Activated CD8-positive, alpha-beta memory T cell treated with anti-CD3 and anti-CD28 coated beads for 4 hours (primary cell): ENCODE results near the gene MYH10.

Source experiments
- DNase-seq, 2 donors: peaks; one replicate each; pipeline ENCODE4 v3.0.0-alpha.2; 2020; ENCODE audit warnings: low read depth in 2 of 2

Gene MYH10

DNA sequence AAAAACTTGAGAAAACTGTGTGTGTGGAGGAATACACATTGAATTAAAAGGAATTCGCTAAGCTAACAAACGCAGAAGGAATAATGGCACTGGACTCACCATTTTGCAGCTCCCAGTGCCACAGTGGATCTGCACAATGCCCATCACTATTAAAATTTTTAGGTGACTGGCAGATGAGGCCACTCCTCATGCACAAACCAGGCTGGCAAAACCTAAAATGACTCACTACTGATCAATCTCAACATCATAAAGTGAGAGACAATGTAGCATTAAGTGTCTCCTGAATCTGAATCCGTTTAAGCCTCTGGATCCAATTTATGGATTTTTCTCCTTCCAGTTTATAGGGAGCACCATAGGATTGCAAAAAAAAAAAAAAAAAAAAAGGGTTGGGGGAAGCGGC lies 20.6 kb downstream of the MYH10 start:
- no peak for DNase-seq

DNA sequence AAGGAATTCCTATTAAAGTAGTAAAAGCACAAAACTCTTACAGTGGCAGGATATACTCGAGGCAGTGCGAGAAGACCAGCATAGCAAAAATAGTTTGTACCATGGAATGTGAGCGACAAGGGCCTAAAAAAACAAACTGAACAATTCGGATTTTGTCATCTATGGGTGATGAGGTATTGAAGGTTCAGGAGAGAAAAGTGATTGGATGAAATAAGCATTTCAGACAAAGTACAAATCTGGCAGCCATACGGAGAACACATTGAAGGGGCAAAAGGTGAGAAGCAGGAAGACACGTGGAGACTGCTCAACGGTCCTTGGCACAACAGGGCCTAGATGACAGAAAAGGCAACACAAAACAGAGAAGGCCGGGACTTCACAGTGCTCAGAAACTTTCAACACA lies 22.5 kb downstream of the MYH10 start:
- no peak for DNase-seq

GRCh38 chr17:8606401-8606800 lies 24.1 kb downstream of the MYH10 start:
- DNase-seq: no peak

DNA sequence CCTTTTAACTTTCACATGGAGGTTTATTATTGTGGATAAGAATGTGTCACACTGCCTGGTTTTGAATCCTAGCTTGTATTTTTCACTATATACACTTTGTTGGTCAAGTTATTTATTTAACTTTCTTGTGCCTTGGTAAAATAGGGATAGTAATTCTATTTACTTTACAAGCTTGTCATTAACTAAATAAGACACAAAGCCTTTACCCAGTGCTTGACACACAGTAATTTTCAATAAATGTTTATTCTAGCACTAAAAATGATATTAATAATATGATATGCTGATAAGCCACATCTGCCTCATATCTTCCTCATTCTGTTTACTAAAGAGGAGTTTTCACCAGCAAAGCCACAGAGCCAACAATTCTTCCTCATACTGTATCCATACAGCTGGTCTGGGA lies 27.8 kb downstream of the MYH10 start:
- DNase-seq: no peak

GRCh38 chr17:8599351-8600011 lies 31.0 kb downstream of the MYH10 start:
- no peak for DNase-seq

DNA sequence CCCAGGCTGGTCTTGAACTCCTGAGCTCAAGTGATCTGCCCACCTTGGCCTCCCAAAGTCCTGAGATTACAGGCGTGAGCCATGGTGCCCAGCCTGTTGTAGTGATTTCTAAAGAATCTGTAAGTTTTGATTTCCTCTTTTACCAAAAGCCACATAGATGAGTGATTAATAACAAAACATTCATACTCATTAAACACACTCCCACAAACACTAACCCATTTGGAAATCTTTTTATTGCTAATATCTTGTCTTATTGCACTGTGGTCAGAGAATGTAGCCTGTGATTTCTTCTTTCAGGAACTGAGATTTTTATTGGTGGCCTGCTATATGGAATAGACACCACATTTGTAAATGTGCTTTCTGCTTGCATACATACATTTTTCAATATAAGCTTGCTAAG lies 31.6 kb downstream of the MYH10 start:
- no peak for DNase-seq

- DNase-seq: no peak
Measured at GRCh38 chr17:8593830-8594229, 36.7 kb downstream of the MYH10 start.

GRCh38 chr17:8593276-8593675 lies 37.2 kb downstream of the MYH10 start:
- no peak for DNase-seq

DNA sequence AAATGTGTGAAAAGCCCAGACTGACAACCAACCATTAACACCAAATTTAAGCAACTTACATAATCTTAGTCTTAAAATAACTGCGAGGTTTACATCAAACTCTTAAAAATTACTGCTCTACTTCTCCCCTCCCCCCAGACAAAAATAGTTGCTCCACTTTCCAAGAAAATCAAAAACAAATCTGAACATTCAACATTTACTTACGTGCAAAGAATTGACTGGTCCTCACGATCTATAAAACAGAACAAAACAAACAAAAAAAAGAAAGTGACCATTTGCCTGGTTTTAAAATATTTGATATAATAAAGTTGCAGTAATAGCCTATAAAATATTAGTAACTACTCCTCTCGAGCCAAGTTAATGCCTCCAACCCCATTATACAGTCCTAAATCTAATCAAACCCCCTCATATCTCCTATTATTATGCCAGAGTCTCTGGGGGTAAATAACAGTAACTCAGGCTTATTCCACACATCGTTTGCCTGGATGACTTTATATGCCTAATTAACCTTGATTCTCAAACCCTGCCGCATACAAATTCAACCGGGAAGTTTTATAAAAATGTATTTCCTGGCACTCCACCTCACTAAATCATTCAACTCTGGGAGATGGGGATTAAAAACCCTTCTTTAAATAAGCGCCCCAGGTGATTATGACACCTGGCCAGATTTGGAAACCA lies 41.5 kb downstream of the MYH10 start:
- DNase-seq: no peak

DNA sequence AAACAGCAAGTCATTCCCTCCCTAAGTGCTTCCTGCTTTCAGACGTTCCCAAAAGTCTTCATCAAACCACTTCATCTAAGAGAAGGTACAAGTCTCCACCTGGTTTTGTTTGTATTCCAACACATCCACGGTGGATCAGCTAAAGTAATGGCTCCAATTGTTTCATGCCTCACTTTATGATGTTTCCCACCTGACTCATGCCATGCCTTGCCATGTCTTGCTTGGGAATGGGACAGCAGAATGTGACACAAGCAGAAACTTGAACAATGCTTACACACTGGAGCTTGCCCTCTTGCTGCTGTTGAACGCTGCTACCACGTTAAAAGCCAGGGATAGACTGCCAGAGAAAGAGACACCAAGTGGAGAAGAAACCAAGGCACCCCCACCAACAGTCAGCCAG lies 43.8 kb downstream of the MYH10 start:
- no peak for DNase-seq

GRCh38 chr17:8585911-8586310 lies 44.6 kb downstream of the MYH10 start:
- DNase-seq: no peak

- DNase-seq: no peak
Measured at GRCh38 chr17:8583954-8584353, 46.6 kb downstream of the MYH10 start.

DNA sequence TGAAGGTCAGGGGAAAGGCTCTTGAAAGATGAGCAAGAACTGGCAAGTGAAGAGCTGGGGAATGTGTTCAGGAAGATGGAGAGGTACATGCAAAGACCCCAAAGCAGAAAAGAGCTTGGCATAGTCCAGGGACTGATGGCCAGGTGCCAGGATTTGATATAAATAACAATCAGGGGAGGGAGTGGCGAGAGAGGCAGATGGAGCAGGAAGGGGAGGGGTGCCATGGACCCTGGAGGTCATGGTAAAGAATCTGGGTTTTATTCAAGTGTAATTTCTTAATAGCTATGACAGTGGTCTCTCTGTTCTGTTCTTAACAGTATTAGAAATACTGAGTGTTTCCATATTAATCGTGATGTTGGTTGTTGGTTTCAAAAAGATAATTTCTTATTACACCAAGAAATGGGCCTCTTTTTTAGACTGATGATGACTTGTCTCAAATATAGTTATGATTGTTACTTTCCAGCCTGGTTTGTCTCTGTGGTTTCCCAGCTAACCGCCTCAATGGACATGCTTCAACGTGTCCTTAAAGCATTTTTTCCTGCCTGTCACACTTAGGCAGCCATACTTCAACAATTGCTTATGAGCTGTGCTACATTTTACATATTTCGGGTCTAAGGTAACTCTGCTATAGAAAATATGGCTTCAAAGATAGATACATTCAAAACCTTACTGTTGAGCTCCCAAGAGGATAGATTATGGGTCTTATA lies 49.4 kb downstream of the MYH10 start:
- no peak for DNase-seq

- DNase-seq: no peak
Measured at GRCh38 chr17:8577868-8578267, 52.7 kb downstream of the MYH10 start.

DNA sequence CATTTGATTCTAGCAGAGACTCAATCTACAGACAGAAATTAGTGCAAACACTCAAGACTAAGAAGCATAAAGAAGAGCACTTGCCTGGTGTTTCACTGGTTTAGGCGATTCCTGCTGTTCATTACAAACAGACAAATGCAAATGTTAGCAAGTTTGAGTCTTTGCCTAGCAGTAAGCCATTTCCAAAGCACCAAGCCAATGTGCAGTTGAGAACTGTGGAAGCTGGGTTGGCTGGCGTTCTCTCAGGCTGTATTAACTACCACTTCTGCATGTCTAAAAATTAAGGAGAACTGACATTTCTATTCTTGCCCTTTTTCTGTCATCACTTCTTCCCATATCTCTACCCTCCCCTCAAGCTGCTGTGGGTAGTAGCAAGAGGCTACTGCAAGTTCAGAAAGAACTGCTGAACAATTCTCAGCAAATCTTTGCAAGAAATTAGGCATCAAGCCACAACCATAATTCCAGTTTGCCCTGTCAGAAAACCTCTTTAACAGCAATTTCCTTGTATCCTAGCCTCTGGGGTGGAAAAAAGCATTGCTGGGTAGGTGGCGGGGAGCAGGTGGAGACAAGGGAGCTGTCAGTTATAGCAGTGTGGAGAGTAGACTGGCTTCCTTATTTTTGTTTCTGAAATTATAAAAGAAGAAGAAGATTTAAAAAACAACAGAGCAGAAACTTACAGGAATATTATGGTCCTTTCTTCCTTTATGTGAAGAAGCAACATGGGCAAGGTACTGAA lies 53.8 kb downstream of the MYH10 start:
- no peak for DNase-seq

- DNase-seq: no peak
Measured at GRCh38 chr17:8574687-8575086, 55.8 kb downstream of the MYH10 start.

DNA sequence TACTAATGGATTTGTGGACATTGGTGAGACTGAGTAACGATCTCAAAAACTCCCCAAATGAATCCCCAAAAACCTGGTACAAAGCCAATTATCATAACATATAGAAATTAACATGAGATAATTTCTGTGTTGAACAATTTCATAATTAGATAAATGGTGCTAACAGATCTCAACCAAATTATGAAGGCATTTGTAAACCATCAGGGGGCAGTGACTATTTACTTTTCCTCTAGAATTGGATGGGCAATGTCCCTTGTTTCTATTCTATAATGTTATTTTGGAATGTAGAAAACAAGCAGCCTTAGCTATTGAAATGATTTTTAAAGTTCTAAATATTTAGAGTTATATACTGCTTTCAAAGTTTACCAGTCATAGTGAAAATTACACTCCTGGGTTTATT lies 57.8 kb downstream of the MYH10 start:
- DNase-seq: no peak

DNA sequence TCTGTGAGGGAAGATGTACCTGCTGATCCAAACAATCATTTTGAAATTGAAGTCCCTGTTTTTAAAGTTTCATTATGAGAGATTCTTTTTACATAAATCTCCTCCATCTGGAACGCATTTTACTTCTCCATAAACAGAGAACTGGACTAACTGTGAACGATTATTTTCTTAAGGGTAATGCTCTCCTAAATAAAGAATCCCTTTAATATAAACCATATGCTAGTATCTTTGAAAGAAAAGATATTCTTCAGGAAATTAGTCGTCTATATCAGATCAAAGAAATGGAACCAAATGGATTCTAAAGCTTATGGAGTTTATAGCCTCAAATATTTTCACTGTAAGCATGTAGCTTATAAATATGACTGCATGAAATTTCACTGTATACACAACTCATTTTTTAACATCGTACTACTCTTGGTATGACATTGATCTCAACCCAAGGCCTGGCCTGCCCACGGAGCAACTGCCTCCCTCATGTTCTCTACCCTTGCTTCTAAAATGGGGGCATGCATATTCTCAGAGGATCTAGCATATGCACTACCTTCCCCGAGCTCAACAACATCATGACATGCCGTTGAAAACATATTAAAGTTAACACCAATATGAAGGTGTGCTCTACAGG lies 66.4 kb downstream of the MYH10 start:
- DNase-seq: no peak

DNA sequence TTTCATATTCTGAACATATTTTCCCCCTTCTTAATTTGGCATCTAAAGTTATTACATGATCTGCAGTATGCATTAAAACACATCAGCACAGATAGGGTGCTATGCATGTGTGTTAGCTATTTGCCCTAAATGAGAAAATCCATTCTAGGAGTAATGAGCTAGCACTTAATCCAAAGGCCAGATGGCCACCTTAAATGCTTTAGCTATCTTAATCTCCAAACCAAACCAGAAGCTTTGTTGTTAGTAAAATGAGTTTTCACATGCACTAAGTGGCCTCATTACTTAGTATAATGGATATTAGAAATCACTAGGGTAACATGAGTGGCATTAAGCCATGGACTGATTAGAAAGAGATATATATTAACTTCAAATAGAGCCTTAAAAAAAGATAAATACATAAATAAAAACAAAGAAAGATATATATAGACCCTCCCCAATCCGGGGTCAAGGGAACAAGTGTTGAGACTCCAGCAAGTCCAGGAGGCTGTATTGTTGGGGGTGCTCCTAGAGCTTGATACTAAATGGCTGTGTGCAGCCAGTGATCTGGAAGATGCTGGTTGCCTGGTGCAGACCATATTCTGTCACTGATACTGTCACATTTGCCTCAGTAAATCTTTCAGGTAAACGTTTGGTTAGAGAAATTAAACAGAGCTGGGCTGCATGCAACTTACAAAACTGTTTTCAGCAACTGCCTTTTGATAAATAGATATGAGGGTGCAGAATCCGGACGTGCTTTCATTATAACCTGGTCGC lies 67.3 kb downstream of the MYH10 start:
- DNase-seq: no peak

- DNase-seq: no peak
Measured at GRCh38 chr17:8558144-8558543, 72.4 kb downstream of the MYH10 start.

DNA sequence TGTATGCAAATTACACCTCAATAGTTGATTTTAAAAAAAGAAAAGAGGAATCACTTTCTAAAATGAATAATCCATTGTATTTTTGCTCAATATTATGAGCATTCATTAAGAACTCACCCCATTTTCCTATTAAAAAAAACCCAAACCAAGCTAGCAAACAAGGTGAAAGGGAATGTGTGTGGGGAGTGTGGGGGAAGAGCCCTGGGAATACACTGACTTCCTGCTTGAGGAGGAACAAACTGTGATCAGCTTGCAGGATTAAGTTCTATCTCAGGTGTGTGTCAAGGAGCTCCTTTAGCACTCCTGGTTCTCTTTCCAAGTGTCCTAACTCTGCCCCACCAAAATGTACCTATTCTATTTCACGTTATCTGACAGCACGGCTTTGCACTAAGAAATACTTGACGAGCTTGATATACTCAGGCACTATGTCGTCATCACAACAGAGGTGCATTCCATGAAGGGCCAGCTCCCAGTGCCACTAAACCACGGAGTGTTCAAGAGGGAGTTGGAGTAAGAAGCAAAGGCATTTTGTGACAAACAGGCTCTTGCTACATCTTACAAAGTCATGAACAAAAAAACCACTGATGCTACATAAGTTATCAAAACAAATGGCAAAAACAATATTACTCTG lies 73.2 kb downstream of the MYH10 start:
- no peak for DNase-seq
